Stimulated activated CD8-positive, alpha-beta memory T cell treated with anti-CD3 and anti-CD28 coated beads, Interleukin-7, amount 100 ng/mL, for 24 hours (primary cell): ENCODE measurements around the gene METAP1D.
"Not testable (repeated sequence)": the region's sequence is repeated elsewhere in the genome, so short reads cannot be mapped to it uniquely, and the experiment has no call there.

ENCODE experiments used
- DNase-seq: peaks from one replicate; pipeline ENCODE4 v3.0.0-alpha.2; 2020; ENCODE audit warnings: low read depth

The METAP1D gene

DNA sequence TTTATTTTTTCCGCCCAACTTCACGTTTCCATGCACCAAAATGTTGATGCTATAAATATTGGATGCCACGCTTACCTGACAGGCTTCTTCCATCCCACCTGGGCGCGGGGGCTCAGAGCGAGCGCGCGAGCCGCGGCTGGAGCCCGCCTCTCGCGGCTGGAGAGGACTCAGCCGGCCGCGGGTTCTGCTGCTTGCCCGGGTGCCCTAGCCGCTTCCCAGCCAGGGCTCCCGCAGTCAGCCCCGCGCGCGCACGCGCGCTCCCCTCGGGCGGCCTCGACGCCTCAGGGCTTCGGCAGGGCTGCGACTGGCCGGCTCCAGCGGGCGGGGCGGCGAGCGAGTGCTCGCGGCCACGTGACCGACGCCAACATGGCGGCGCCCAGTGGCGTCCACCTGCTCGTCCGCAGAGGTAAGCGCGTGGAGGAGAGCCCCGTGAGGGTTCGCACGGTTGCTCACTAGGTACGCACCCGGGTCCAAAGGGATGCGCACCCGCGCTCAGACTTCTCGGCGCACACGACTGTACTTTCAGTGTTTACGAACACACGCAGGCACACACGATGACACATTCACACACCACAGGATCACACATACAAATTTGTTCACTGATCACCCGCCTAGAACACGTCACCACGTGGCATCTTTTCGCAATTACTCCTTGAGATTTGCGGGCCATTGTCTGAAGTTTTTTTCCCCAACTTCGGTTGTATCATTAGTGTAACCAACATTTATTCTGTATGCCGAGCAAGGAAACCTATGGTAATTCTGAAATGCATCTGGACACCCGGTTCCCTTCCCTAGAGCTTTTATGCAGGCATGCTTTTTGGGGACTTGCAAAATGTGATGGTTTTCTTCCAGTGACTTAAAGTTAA lies at the start of gene METAP1D:
TSS of gene METAP1D (plus strand) at position 350 of the 866 bp plus-strand sequence. CDS start at position 367, 17 bp downstream.
- peak; percentile 66 for DNase-seq

- no peak for DNase-seq
Observed at GRCh38 chr2:171952276-171952675, 47.5 kb upstream of the METAP1D start.

- no peak for DNase-seq
Observed at GRCh38 chr2:171952748-171953147, 47.0 kb upstream of the METAP1D start.

DNA sequence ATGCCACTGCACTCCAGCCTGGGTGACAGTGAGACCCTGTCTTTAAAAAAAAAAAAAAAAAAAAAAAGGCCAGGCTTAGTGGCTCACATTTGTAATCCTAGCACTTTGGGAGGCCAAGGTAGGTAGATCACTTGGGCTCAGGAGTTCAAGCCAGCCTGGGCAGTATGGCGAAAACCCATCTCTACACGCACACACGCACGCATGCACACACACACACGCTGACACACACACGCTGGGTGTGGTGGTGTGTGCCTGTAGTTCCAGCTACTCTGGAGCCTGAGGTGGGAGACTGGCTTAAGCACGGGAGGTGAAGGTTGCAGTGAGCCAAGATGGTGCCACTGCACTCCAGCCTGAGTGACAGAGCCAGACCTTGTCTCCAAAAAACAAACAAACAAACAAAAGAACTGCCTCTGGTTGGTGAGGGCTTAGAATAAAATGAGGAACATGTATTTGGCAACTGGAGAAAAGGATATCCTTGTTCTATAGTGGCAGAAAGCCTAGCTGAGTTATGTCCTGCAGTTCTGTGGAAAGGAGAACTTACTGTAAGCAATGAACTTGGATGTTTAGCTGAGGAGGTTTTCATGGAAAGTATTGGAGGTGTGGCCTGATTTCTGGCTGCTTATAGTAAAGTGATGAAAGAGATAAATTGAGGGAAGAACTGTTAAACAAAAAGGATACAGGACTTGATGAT lies 43.5 kb upstream of the METAP1D start:
- no peak for DNase-seq

DNA sequence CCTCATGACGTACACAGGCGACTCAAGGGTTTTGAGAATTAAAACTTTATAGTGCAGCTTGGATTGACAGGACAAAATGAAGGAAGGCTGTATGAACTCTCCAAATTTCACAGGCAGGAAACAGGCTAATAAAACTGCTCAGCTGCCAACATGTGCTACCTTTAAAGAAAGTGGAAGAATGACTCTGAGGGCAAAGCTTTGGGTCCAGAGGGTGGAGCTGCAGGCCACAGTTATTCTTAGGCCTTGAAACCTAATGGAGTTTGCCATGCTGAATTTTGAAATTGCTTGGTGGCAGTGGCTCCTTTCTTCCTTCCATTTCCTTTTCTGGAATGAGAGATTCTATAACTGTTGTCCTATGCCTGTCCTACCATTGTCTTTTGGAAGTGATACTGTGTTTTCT lies 42.7 kb upstream of the METAP1D start:
- no peak for DNase-seq

GRCh38 chr2:171958475-171958874 lies 41.3 kb upstream of the METAP1D start:
- DNase-seq = no peak

DNA sequence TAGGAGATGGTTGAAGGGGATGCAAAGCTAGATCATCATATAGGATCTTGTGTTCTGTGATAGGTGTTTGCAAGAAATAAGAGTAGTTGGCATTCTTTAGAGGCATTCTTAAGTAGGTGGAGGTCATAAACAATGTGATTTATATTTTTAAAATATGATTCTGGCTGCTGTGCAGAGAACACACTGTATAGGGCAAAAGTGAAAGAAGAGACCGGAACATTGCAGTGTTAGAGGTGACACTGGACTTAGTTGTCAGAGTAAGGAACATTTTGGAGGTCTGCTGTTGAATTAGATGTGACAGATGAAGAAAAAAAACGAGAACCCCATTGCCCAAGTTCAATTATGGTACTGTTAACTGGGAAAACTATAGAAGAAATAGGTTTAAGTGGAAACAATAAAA lies 39.8 kb upstream of the METAP1D start:
- DNase-seq = no peak

GRCh38 chr2:171960570-171960969 lies 39.2 kb upstream of the METAP1D start:
- no peak for DNase-seq

DNA sequence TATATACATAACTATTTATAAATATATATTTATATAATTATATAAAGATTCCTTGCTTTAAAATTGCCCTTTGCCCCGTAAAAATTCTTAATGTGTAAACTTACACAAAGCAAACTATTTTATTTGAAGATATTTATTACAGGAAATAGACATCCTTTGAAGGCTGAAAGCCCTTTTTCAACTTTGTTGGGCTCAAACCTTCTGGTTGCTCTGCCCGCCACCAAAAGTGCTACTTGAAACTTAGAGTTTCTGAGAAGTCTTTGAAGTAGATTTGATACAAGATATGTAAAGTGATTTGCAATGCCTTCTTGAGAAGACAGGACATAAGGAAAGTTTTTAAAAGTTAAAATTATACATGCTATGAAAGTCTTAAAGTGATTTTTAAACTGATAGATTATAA lies 36.6 kb upstream of the METAP1D start:
- DNase-seq = no peak

DNA sequence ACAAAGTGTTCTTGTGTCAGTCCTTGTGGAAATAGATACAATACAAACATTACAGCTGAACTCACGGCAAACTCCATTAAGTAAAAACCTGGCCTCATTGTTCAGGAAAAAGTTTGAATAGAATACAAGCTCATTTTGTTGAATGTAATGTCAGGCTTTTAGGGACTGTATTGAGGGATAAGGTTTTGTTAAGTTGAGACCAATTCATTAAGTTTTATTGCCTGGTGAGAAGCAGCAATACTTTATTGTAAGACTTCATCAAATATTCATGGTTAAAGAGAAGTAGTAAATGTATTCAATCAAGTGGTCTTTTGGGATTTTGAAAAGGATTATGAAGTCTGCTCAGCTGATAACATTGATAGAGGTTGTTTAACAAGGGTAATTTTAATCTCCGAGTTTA lies 35.4 kb upstream of the METAP1D start:
- no peak for DNase-seq

DNA sequence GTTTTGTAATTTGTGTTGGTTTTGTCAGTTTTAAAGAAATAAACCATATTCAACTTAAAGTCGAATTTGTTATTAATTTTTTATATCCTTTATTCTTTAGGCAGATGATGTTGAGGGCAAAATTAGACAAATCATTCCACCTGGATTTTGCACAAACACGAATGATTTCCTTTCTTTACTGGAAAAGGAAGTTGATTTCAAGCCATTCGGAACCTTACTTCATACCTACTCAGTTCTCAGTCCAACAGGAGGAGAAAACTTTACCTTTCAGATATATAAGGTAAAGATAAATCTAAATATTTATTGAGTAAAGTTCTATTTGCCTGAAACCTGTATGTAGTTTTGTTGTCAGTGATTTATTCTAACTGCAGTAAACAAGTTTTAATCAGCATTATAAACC lies 34.5 kb upstream of the METAP1D start:
- DNase-seq = no peak

GRCh38 chr2:171965661-171966060 lies 34.1 kb upstream of the METAP1D start:
- DNase-seq = no peak

DNA sequence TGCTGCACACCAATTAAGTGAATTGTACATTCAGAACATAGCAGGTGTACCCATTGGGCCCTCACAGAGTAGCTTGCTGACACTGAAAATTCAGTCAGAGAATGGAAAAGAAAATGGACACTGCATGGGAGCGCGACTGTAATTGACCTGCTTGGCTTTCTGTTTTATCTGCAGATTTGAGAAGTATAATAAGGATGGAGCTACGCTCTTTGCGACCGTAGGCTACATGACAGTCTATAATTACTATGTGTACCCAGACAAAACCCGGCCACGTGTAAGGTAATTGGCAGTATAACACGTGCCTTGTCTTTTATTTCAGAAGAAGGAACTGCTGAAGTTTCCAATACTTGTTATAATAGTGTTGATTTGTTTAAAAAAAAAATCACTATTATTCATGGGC lies 33.5 kb upstream of the METAP1D start:
- DNase-seq = no peak

DNA sequence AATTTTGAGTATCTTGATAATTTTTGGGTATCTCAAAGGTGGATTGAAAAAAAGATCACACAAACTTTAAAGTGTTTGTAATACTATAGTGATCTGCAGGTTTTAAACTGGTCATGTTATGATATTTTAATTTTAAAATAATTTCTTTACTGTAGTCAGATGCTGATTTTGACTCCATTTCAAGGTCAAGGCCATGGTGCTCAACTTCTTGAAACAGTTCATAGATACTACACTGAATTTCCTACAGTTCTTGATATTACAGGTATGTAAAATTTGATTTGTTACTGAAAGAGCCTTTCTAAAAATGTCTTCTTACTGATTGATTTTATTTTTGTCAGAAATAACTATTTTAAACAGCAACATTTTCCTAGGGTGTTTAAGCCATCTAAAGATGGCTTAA lies 33.1 kb upstream of the METAP1D start:
- no peak for DNase-seq

DNA sequence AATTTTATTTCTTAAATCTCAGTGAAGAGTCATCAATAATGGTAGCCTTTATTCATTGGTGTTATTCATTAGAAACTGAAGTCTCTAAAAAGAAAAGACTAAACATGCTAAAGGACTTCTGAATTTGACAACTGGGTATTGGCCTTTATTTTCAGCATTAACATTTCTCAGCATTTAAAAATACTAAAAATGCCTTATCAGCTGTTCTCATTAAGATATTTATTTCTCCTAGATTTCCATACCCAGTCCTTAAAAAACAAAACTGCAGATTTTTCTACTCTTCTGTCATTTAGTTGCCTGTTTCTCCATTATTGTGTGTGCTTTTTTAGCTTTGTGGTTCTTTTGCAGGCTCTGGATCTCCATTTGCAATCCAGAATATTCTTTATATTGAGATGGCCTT lies 31.2 kb upstream of the METAP1D start:
- no peak for DNase-seq

- no peak for DNase-seq
Observed at GRCh38 chr2:171972329-171972982, 27.3 kb upstream of the METAP1D start.

- no peak for DNase-seq
Observed at GRCh38 chr2:171979103-171979502, 20.6 kb upstream of the METAP1D start.

GRCh38 chr2:171983924-171984323 lies 15.8 kb upstream of the METAP1D start:
- not testable (repeated sequence) for DNase-seq

DNA sequence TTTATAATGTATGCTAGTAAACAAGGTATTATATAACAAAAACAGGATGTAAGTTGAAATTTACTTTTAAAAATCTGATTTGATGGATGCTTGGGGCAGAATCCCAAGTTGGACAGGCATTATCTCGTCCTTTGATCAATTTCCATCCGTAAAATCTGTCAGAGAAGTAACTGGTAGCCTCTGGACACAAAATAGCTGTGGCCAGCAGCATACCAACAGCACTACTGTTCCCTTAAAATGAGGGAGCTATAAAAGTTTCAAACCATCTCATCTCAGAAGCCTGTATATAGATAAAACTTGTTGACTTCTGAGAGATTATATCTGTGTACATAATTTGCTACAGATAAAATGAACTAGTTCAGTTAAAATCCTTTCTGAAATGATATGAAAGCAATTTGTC lies 14.7 kb upstream of the METAP1D start:
- no peak for DNase-seq

DNA sequence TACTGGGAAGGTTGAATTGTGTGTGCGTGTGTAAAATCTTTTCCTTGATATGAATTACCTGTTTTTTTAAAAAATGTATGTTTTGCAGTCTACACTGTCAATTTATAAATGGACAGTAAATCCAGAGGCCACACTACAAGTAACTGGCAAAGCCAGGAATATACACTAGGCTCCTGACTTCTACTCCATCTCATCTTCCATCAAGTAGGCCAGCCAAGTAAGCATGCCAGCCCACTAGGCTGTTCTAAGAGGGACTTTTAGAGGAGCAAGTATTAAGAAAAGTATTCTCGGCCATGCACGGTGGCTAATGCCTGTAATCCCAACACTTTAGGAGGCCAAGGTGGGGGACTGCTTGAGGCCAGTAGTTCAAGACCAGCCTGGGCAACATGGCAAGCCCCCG lies 13.0 kb upstream of the METAP1D start:
- no peak for DNase-seq

DNA sequence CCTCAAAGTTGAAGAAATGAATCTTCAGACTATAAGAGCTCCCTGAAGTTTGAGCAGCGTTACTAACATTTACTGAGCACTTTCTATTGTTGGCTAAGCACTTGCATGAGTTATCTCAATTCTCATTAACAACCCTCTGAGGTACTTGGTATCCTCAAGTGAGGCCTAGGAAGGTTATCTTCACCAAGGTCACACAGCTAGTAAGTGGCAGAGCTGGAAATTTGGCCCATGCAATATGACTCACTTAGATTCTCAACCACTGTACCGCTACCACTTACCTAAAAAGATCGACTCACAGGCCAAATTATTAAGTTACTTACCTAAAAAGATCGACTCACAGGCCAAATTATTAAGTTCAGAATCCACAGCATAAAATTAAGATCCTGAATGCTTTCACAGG lies 8.7 kb upstream of the METAP1D start:
- no peak for DNase-seq

- no peak for DNase-seq
Observed at GRCh38 chr2:171995586-171995985, 4.2 kb upstream of the METAP1D start.

GRCh38 chr2:171996021-171996420 lies 3.7 kb upstream of the METAP1D start:
- no peak for DNase-seq
